ENCODE measurements around the gene AP3B1. TPM values are rescaled to one million over a fixed set of nuclear protein-coding genes. Genes with fewer than 3 reads are reported as not detected.

Gene AP3B1
- polyA plus RNA-seq, 1 experiment: 67.0 TPM

DNA sequence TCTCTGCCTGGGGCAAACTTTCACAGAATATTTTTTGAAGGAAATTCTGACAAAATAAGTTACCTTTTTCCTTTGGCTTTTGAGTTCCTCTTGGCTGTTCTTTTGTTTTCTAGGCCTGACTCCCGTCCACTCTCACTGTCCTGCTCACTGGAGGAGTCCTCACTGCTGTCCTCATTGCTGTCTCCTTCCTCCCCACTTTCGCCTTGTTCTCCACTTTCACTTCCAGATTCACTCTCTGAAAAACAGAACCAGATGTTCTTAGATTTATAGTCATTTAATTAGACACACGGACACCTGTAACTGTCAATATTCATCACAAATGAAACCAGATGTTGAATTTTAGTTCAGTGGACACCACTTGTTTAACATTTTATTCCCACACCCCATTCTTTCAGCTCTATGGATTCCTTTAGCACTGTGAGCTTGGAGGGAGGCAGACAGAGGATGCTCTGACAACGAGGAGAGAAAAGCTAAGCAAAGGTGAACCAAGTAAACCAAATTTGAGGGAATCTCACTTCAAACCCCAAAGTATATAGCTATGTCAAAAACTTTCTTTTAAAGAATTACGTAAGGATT is 180.7 kb downstream of the AP3B1 start:
- ChIA-PET CTCF (interaction anchor here (1.0 kb wide), 1 partner anchor 14 kb away, joined by 3 read pairs; no protein-coding TSS in a partner anchor), POLR2A (no interaction called here)
- no peak for DNase-seq (ENCODE audit: low read depth, low spot score)

DNA sequence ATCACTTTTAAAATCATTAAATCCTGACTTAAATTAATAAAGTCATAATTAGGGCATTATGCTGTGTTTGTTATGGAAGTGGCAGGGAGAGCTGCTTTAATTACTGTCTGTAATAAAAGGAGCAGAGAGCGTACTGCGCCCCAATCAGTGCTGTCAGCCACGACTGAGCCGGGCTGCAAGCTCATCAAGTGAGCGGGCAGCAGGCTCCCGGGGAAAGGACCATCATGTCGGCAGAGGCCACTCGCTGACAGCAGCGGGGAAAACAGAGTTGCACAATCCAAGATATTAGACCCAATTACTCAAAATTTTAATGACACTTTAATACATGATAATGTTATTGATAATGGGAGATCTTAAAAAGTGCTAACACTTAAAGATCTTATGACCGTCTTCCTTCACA is 181.6 kb downstream of the AP3B1 start:
- Histone ChIP-seq H3K27ac (ENCODE audit: low read depth, low read length) (no peak overlapping the region), H3K9me3 (ENCODE audit: control insufficient read depth, insufficient read depth, low read length) (no peaks in the 10 kb centered on the region), H3K4me3 (ENCODE audit: low read depth, low read length) (no peak overlapping the region), H3K27me3 (ENCODE audit: control insufficient read depth, insufficient read depth, low read length) (no peaks in the 10 kb centered on the region)
- CTCF ChIA-PET: no interaction called here
- no peak for DNase-seq (ENCODE audit: low read depth, low spot score)
- POLR2A ChIA-PET: no interaction called here
- TF ChIP-seq, protein P1, sequence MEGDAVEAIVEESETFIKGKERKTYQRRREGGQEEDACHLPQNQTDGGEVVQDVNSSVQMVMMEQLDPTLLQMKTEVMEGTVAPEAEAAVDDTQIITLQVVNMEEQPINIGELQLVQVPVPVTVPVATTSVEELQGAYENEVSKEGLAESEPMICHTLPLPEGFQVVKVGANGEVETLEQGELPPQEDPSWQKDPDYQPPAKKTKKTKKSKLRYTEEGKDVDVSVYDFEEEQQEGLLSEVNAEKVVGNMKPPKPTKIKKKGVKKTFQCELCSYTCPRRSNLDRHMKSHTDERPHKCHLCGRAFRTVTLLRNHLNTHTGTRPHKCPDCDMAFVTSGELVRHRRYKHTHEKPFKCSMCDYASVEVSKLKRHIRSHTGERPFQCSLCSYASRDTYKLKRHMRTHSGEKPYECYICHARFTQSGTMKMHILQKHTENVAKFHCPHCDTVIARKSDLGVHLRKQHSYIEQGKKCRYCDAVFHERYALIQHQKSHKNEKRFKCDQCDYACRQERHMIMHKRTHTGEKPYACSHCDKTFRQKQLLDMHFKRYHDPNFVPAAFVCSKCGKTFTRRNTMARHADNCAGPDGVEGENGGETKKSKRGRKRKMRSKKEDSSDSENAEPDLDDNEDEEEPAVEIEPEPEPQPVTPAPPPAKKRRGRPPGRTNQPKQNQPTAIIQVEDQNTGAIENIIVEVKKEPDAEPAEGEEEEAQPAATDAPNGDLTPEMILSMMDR (IDR thresholded peaks at IDR 0.05; ENCODE audit: low read depth, low read length): no peak

More for the DNA sequence above, 180.7 kb downstream of the AP3B1 start:
- H3K4me3 ChIP-seq (ENCODE audit: low read depth, low read length): no peak overlapping the region
- H3K27me3 ChIP-seq (ENCODE audit: control insufficient read depth, insufficient read depth, low read length): no peaks in the 10 kb centered on the region
- H3K9me3 ChIP-seq (ENCODE audit: control insufficient read depth, insufficient read depth, low read length): no peaks in the 10 kb centered on the region
- TF ChIP-seq, protein P1 (IDR thresholded peaks at IDR 0.05; ENCODE audit: low read depth, low read length): no peak
- no peak overlapping the region for H3K27ac ChIP-seq (ENCODE audit: low read depth, low read length)

DNA sequence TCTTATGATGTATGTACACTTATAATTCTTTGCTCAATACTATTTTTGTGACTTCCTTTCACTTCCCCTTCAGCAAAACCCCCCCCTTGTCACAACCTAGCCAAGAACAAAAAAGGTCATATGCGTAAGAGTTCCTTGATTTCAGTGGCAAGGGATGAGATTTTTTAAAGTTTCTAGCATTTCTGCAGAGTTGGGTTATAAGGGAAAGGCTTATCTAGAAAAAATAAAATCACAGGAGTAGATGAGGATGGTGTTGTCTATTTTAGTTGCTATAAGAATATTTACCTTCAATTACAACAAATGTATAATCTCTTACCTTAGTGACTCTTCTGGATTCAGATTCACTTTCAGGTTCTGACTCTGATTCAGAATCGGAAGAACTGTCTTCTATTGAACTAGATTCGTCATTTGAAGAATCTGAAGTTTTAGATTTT is 184.6 kb downstream of the AP3B1 start:
- TF ChIP-seq, protein P1 (IDR thresholded peaks at IDR 0.05; ENCODE audit: low read depth, low read length): no peak
- no peaks in the 10 kb centered on the region for H3K9me3 ChIP-seq (ENCODE audit: control insufficient read depth, insufficient read depth, low read length)
- H3K4me3 ChIP-seq (ENCODE audit: low read depth, low read length): no peak overlapping the region
- no peak for DNase-seq (ENCODE audit: low read depth, low spot score)
- H3K27me3 ChIP-seq (ENCODE audit: control insufficient read depth, insufficient read depth, low read length): no peaks in the 10 kb centered on the region
- no peak overlapping the region for H3K27ac ChIP-seq (ENCODE audit: low read depth, low read length)
- ChIA-PET CTCF (no interaction called here), POLR2A (no interaction called here)

DNA sequence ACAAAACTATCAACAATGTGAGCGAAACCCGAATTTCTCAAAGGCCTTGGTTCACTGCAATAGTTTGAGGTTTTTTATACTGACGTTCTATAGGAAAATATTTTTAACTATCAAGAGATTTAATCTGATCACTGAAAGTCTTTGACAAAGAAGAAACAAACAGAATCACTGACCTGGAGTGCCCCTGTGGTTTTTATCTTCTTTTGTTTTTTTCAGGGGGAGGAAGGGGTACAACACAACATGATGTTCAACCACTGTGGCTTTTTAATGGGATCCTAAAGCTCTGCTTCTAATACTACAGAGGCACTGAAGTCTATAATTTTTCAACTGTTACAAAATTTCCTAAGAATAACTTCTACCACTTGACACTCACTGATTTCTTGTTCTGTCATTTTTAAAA is 185.9 kb downstream of the AP3B1 start:
- TF ChIP-seq, protein P1 (IDR thresholded peaks at IDR 0.05; ENCODE audit: low read depth, low read length): no peak
- Histone ChIP-seq H3K27me3 (ENCODE audit: control insufficient read depth, insufficient read depth, low read length) (no peaks in the 10 kb centered on the region), H3K9me3 (ENCODE audit: control insufficient read depth, insufficient read depth, low read length) (no peaks in the 10 kb centered on the region), H3K27ac (ENCODE audit: low read depth, low read length) (no peak overlapping the region), H3K4me3 (ENCODE audit: low read depth, low read length) (no peak overlapping the region)
- ChIA-PET POLR2A (no interaction called here), CTCF (no interaction called here)
- no peak for DNase-seq (ENCODE audit: low read depth, low spot score)

DNA sequence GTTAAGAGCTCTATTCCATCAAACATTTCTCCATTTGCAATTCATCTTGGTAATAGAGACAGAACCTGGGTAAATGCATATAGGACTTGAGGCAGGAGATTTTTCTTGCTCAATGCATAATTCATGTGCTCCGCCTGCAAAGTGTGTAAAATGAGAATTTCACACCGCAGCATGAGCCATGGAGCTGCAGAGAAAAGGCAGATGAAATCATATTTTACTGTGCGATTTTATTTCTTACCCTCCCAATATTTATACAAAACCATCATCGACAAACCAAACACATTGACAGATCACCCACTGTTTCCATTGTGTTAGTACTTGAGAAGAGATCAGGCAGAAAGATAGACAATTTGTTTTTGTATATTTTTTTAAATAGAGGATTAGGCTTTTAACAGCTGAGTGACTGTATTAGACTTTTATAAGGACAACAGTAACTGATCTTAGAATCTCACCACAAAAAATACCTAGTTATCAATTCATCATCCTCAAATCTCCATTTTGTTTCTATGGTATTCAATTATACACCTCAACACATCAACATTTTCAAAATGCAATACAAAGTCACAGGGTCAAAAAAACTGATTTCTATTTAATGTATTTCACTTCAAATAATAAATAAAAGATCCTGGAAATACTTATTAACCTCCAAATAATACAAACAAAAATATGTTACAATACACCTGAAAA is 191.1 kb downstream of the AP3B1 start:
- Histone ChIP-seq H3K27me3 (ENCODE audit: control insufficient read depth, insufficient read depth, low read length) (no peaks in the 10 kb centered on the region), H3K9me3 (ENCODE audit: control insufficient read depth, insufficient read depth, low read length) (no peaks in the 10 kb centered on the region), H3K27ac (ENCODE audit: low read depth, low read length) (no peak overlapping the region), H3K4me3 (ENCODE audit: low read depth, low read length) (no peak overlapping the region)
- DNase-seq (ENCODE audit: low read depth, low spot score): no peak
- POLR2A ChIA-PET: no interaction called here
- TF ChIP-seq, protein P1 (IDR thresholded peaks at IDR 0.05; ENCODE audit: low read depth, low read length): no peak
- CTCF ChIA-PET: no interaction called here

All from AG04450 (cell line).